Endothelial cell of hepatic sinusoid (primary cell): ENCODE results near the gene MYO18A.

ENCODE experiments used
- in situ Hi-C: cut with HindIII; loops from 2 replicates; pipeline ENCODE4 v1.10.0; 2017; ENCODE audit warnings: low sequenced_read_pairs

MYO18A gene

GRCh38 chr17:29068818-29069217 lies 111.4 kb downstream of the MYO18A start:
- in situ Hi-C loops: no loop called here

- in situ Hi-C loops: no loop called here
These were observed 113.6 kb downstream of the MYO18A start for GRCh38 chr17:29066606-29067005.

- in situ Hi-C loops: no loop called here
These were observed 114.2 kb downstream of the MYO18A start for GRCh38 chr17:29066047-29066446.

- in situ Hi-C loops: no loop called here
These were observed 116.2 kb downstream of the MYO18A start for GRCh38 chr17:29063992-29064391.

- in situ Hi-C loops: no loop called here
These were observed 118.0 kb downstream of the MYO18A start for GRCh38 chr17:29062215-29062614.

GRCh38 chr17:29061036-29061435 lies 119.2 kb downstream of the MYO18A start:
- in situ Hi-C loops: no loop called here

GRCh38 chr17:29060475-29060874 lies 119.7 kb downstream of the MYO18A start:
- in situ Hi-C loops: no loop called here

GRCh38 chr17:29059281-29059680 lies 120.9 kb downstream of the MYO18A start:
- in situ Hi-C loops: no loop called here

- in situ Hi-C loops: no loop called here
These were observed 121.8 kb downstream of the MYO18A start for GRCh38 chr17:29058391-29058790.

GRCh38 chr17:29057361-29057760 lies 122.8 kb downstream of the MYO18A start:
- in situ Hi-C loops: no loop called here

GRCh38 chr17:29054835-29055234 lies 125.4 kb downstream of the MYO18A start:
- in situ Hi-C loops: no loop called here

- in situ Hi-C loops: no loop called here
These were observed 128.5 kb downstream of the MYO18A start for GRCh38 chr17:29051731-29052130.

- in situ Hi-C loops: no loop called here
These were observed 129.0 kb downstream of the MYO18A start for GRCh38 chr17:29051194-29051593.

GRCh38 chr17:29050176-29050575 lies 130.0 kb downstream of the MYO18A start:
- in situ Hi-C loops: no loop called here

GRCh38 chr17:29049541-29050145 lies 130.6 kb downstream of the MYO18A start:
- in situ Hi-C loops: no loop called here

GRCh38 chr17:29048440-29049368 lies 131.5 kb downstream of the MYO18A start:
- in situ Hi-C loops: no loop called here

GRCh38 chr17:29046473-29046839 lies 133.7 kb downstream of the MYO18A start:
- in situ Hi-C loops: no loop called here

GRCh38 chr17:29045734-29046472 lies 134.3 kb downstream of the MYO18A start:
- in situ Hi-C loops: no loop called here

GRCh38 chr17:29045026-29045425 lies 135.2 kb downstream of the MYO18A start:
- in situ Hi-C loops: no loop called here

GRCh38 chr17:29043539-29044145 lies 136.6 kb downstream of the MYO18A start:
- in situ Hi-C loops: loop anchor here (5.0 kb wide), 2 partner anchors 36 to 39 kb away; partner anchors contain the start of gene SEZ6
